ENCODE results near the gene CEP128. TPM values are rescaled to one million over a fixed set of nuclear protein-coding genes. Genes with fewer than 3 reads are reported as not detected.

The CEP128 gene
- total RNA-seq, 4 donors from 2014 or later, result 7.4 to 30.4 (median 11.7) TPM

GRCh38 chr14:80663541-80663940 is 278.0 kb downstream of the CEP128 start:
- no peaks in the 10 kb centered on the region for H3K4me1 ChIP-seq
- 75% methylated on average over 2 of the region's 2 CpGs for WGBS

GRCh38 chr14:80659783-80660182 is 281.8 kb downstream of the CEP128 start:
- Histone ChIP-seq H3K9me3 (no peaks in the 10 kb centered on the region), H3K4me1 (no peaks in the 10 kb centered on the region), H3K27ac (no peak overlapping the region), H3K4me3 (no peak overlapping the region), H3K36me3 (no peaks in the 10 kb centered on the region), H3K27me3 (no peaks in the 10 kb centered on the region)
- WGBS, result 90% methylated on average over 2 of the region's 2 CpGs
- TF ChIP-seq, protein P1, sequence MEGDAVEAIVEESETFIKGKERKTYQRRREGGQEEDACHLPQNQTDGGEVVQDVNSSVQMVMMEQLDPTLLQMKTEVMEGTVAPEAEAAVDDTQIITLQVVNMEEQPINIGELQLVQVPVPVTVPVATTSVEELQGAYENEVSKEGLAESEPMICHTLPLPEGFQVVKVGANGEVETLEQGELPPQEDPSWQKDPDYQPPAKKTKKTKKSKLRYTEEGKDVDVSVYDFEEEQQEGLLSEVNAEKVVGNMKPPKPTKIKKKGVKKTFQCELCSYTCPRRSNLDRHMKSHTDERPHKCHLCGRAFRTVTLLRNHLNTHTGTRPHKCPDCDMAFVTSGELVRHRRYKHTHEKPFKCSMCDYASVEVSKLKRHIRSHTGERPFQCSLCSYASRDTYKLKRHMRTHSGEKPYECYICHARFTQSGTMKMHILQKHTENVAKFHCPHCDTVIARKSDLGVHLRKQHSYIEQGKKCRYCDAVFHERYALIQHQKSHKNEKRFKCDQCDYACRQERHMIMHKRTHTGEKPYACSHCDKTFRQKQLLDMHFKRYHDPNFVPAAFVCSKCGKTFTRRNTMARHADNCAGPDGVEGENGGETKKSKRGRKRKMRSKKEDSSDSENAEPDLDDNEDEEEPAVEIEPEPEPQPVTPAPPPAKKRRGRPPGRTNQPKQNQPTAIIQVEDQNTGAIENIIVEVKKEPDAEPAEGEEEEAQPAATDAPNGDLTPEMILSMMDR (IDR thresholded peaks at IDR 0.05), result no peak
- TF ChIP-seq POLR2A (IDR thresholded peaks at IDR 0.05) (no peak), EP300 (IDR thresholded peaks at IDR 0.05) (no peak), POLR2AphosphoS5 (IDR thresholded peaks at IDR 0.05) (no peak)
- no peak for DNase-seq (ENCODE audit: low spot score in 2 of 2)

More at GRCh38 chr14:80663541-80663940, 278.0 kb downstream of the CEP128 start:
- no peak for DNase-seq (ENCODE audit: low spot score in 2 of 2)
- Histone ChIP-seq H3K36me3 (no peaks in the 10 kb centered on the region), H3K27me3 (no peaks in the 10 kb centered on the region), H3K9me3 (no peaks in the 10 kb centered on the region), H3K4me3 (no peak overlapping the region), H3K27ac (no peak overlapping the region)
- TF ChIP-seq, protein P1 (IDR thresholded peaks at IDR 0.05), result no peak
- no peak for TF ChIP-seq POLR2A (IDR thresholded peaks at IDR 0.05)

DNA sequence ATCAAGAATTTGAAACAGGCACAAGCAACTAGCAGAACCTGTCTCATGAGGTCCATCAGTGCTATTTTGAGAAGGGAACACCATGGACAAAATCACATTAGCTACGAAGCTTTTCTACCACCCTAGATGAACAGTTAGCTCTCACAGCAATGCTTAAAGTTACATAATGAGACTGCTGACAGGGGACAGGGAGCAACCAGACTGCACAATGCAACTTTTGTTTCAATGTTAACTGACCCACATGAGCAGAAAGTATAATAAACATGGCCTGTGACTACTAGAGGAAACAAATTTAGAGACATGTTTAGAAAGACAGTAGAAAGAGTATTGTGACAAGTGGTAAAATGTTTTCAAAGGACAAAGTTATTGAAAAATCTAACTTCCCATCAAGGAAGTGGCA is 282.8 kb downstream of the CEP128 start:
- Histone ChIP-seq H3K36me3 (no peaks in the 10 kb centered on the region), H3K4me3 (no peak overlapping the region), H3K27me3 (no peaks in the 10 kb centered on the region), H3K27ac (no peak overlapping the region), H3K9me3 (no peaks in the 10 kb centered on the region), H3K4me1 (no peaks in the 10 kb centered on the region)
- WGBS, result 87% methylated on average over 1 of the region's 1 CpG
- no peak for DNase-seq (ENCODE audit: low spot score in 2 of 2)
- TF ChIP-seq EP300 (IDR thresholded peaks at IDR 0.05) (no peak), POLR2AphosphoS5 (IDR thresholded peaks at IDR 0.05) (no peak), POLR2A (IDR thresholded peaks at IDR 0.05) (no peak)
- TF ChIP-seq, protein P1 (IDR thresholded peaks at IDR 0.05), result no peak

DNA sequence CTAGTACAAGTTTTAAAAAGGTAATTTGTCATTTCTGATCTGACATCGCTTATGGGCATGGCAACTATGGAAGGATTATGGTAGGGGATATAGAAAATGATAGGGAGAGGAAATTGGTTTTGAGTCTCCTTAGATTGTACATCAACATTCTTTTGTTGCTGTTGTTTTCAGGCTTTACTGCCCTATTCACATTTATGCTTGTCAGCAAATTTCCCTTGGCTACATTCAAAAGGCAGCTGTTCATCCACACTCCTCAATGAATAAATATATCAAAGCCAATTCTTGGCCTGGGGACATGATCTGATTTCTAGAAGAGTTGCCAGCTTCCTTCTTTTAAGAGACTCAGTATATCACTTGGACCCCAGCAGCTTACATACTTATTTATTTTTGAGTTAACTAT is 283.4 kb downstream of the CEP128 start:
- 80% methylated on average over 1 of the region's 1 CpG for WGBS
- no peak for DNase-seq (ENCODE audit: low spot score in 2 of 2)

DNA sequence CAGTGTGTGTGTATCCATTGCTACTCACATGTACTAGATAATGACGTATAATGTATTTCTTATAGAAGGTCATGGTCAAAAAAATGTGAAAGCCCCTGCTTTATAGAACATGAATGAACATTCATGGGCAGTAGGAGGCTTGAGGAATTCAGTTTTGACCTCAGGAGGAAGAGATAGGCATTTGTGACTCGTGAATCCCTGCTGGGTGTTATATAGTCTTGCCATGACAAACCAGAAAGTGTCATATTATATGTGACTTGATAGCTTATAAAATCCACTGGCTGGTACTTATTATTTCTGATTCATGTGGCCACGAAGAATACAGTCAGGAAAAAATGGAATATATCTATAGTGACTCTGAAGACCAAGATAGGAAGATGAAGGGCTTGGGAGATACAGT is 287.6 kb downstream of the CEP128 start:
- no peak for DNase-seq (ENCODE audit: low spot score in 2 of 2)
- Histone ChIP-seq H3K27ac (no peak overlapping the region), H3K36me3 (no peaks in the 10 kb centered on the region), H3K9me3 (no peaks in the 10 kb centered on the region), H3K4me3 (no peak overlapping the region), H3K4me1 (no peaks in the 10 kb centered on the region), H3K27me3 (no peaks in the 10 kb centered on the region)
- TF ChIP-seq, protein P1 (IDR thresholded peaks at IDR 0.05), result no peak
- TF ChIP-seq POLR2AphosphoS5 (IDR thresholded peaks at IDR 0.05), result no peak
- TF ChIP-seq POLR2A (IDR thresholded peaks at IDR 0.05), result no peak
- TF ChIP-seq EP300 (IDR thresholded peaks at IDR 0.05), result no peak
- WGBS, result 92% methylated on average over 3 of the region's 3 CpGs

More for the DNA sequence above, 283.4 kb downstream of the CEP128 start:
- no peak overlapping the region for H3K4me3 ChIP-seq
- TF ChIP-seq POLR2AphosphoS5 (IDR thresholded peaks at IDR 0.05) (no peak), POLR2A (IDR thresholded peaks at IDR 0.05) (no peak), EP300 (IDR thresholded peaks at IDR 0.05) (no peak)
- TF ChIP-seq, protein P1 (IDR thresholded peaks at IDR 0.05), result no peak
- no peaks in the 10 kb centered on the region for H3K36me3 ChIP-seq
- no peak overlapping the region for H3K27ac ChIP-seq
- H3K4me1 ChIP-seq, result no peaks in the 10 kb centered on the region
- no peaks in the 10 kb centered on the region for H3K27me3 ChIP-seq
- H3K9me3 ChIP-seq, result no peaks in the 10 kb centered on the region

Measured in suprapubic skin (tissue), 4 donors.